ENCODE results near the gene SECTM1. TPM values are rescaled to one million over a fixed set of nuclear protein-coding genes. Genes with fewer than 3 reads are reported as not detected.
A peak's percentile ranks its signal among the peaks of the same experiment; 100 is the strongest.

The SECTM1 gene
- total and polyA plus RNA-seq, 9 of the 15 experiments (the other 6 are each of a cell fraction or from before 2014, with no cell fraction given), result 0.11 to 0.46 (median 0.18) TPM; not detected in 6

- TF ChIP-seq ZHX1 (conservative IDR thresholded peaks at IDR 0.05; ENCODE audit: low read length) (no peak), CSDE1 (IDR thresholded peaks at IDR 0.05) (no peak), ARID3B (CRISPR knock-in tag; IDR thresholded peaks at IDR 0.05; ENCODE audit: borderline replicate concordance) (no peak), CREB1 (IDR thresholded peaks at IDR 0.05) (peak; percentile 37; the same call in 1 of the 2 replicates), CREB1 (CRISPR knock-in tag; IDR thresholded peaks at IDR 0.05) (no peak), KLF16 (IDR thresholded peaks at IDR 0.05) (no peak), MEF2D (tag; conservative IDR thresholded peaks at IDR 0.05; ENCODE audit: low read depth) (no peak; the same call in 1 of the 2 replicates), RNF2 (IDR thresholded peaks at IDR 0.05) (0 out of 2 replicates have a peak, but pooled peaks have one; percentile 38), CREB3 (tag; conservative IDR thresholded peaks at IDR 0.05; ENCODE audit: low read depth) (peak; percentile 52; the same call in 1 of the 2 replicates), KAT7 (CRISPR knock-in tag; IDR thresholded peaks at IDR 0.05; ENCODE audit: borderline replicate concordance) (no peak), DEAF1 (CRISPR knock-in tag; IDR thresholded peaks at IDR 0.05) (no peak), VEZF1 (CRISPR knock-in tag; IDR thresholded peaks at IDR 0.05) (no peak)
Observed at GRCh38 chr17:82338858-82339633, 5.5 kb upstream of the SECTM1 start (continued).
